HUES48 (cell line): ENCODE results near the gene SETDB1.
"Not testable (repeated sequence)": the region's sequence is repeated elsewhere in the genome, so short reads cannot be mapped to it uniquely, and the experiment has no call there.

Source experiments
- H3K27ac ChIP-seq: one replicate; pipeline ENCODE4 v1.7.0; 2013; ENCODE audit warnings: low read depth, low read length, inconsistent platforms
- H3K27me3 ChIP-seq: 2 replicates; pipeline ENCODE4 v1.6.1; 2013; ENCODE audit warnings: mild to moderate bottlenecking, low read length; ENCODE audit not compliant: control insufficient read depth, insufficient read depth
- H3K36me3 ChIP-seq: 2 replicates; pipeline ENCODE4 v1.6.1; 2013; ENCODE audit warnings: low read length; ENCODE audit not compliant: control insufficient read depth, insufficient read depth
- H3K4me1 ChIP-seq: 2 replicates; pipeline ENCODE4 v1.6.1; 2013; ENCODE audit warnings: mild to moderate bottlenecking, low read length; ENCODE audit not compliant: control insufficient read depth, insufficient read depth
- H3K4me3 ChIP-seq: 2 replicates; pipeline ENCODE4 v1.5.1; 2013; ENCODE audit warnings: mild to moderate bottlenecking, low read depth, low read length
- H3K9ac ChIP-seq: 2 replicates; pipeline ENCODE4 v1.6.1; 2013; ENCODE audit warnings: mild to moderate bottlenecking, low read depth, low read length, moderate library complexity
- H3K9me3 ChIP-seq: 2 replicates; pipeline ENCODE4 v1.6.1; 2013; ENCODE audit warnings: low read length; ENCODE audit not compliant: control insufficient read depth, insufficient read depth

Gene SETDB1

GRCh38 chr1:150928775-150929174 is 2.6 kb downstream of the SETDB1 start:
- not testable (repeated sequence) for H3K4me1 ChIP-seq, H3K9me3 ChIP-seq, H3K27ac ChIP-seq, H3K27me3 ChIP-seq, H3K9ac ChIP-seq, H3K4me3 ChIP-seq
- H3K36me3 ChIP-seq = peaks cover 54% of the 10 kb centered on the region

- H3K9ac ChIP-seq = no peak overlapping the region
Measured at GRCh38 chr1:150931773-150932172, 5.6 kb downstream of the SETDB1 start.

GRCh38 chr1:150944856-150945255 is 18.7 kb downstream of the SETDB1 start:
- no peak overlapping the region for H3K9ac ChIP-seq
- H3K9me3 ChIP-seq = no peaks in the 10 kb centered on the region
- no peak overlapping the region for H3K4me3 ChIP-seq
- peaks cover 92% of the 10 kb centered on the region for H3K36me3 ChIP-seq
- no peak overlapping the region for H3K27ac ChIP-seq
- H3K27me3 ChIP-seq = no peaks in the 10 kb centered on the region
- no peaks in the 10 kb centered on the region for H3K4me1 ChIP-seq

More at GRCh38 chr1:150931773-150932172, 5.6 kb downstream of the SETDB1 start:
- H3K4me1 ChIP-seq = no peaks in the 10 kb centered on the region
- no peak overlapping the region for H3K27ac ChIP-seq
- peaks cover 78% of the 10 kb centered on the region for H3K36me3 ChIP-seq
- H3K4me3 ChIP-seq = no peak overlapping the region
- no peaks in the 10 kb centered on the region for H3K27me3 ChIP-seq
- no peaks in the 10 kb centered on the region for H3K9me3 ChIP-seq

DNA sequence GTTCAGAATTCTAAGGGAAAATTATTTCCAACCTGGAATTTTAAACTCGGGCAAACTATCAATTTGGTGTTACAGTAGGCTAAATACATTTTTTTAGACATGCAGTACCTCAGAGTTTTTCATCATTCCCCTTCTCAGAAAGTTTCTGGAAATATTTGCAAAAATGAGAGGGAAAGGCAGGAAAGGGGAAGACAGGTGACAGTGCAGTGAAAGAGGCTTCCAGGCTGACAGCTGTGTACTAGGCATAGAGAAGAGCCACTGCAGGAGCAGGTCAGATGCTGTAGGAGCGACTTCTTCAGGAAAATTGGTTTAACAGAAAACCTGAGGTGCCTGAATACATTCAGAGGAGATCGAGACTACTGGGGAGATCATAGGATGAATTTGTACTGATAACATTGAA is 28.5 kb downstream of the SETDB1 start:
- no peaks in the 10 kb centered on the region for H3K9me3 ChIP-seq
- no peak overlapping the region for H3K9ac ChIP-seq
- no peak overlapping the region for H3K27ac ChIP-seq
- H3K4me1 ChIP-seq = no peaks in the 10 kb centered on the region
- H3K4me3 ChIP-seq = no peak overlapping the region
- peaks cover 88% of the 10 kb centered on the region for H3K36me3 ChIP-seq
- no peaks in the 10 kb centered on the region for H3K27me3 ChIP-seq

DNA sequence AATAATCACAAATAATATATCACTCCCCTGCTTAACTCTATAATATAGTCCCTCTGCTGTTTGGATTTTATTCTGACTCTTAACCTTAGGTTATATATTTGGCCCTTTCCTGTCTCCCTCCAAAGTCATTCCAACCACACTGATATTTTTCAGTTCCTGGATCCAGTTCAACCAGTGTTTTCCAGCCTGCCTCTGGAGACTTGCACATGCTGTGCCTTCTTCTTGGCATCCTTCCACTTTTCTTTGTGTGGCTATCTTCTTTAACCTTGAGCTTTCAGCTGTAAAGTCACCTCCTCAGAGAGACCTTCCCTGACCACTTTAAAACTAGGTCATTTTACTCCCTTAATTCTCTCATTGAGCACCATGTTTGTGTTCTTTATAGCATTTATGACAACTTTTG is 29.1 kb downstream of the SETDB1 start:
- Histone ChIP-seq H3K4me1 (no peaks in the 10 kb centered on the region), H3K4me3 (no peak overlapping the region), H3K27ac (no peak overlapping the region), H3K9me3 (no peaks in the 10 kb centered on the region), H3K36me3 (peaks cover 87% of the 10 kb centered on the region), H3K27me3 (no peaks in the 10 kb centered on the region), H3K9ac (no peak overlapping the region)

- H3K4me1 ChIP-seq = no peaks in the 10 kb centered on the region
- H3K9me3 ChIP-seq = no peaks in the 10 kb centered on the region
- H3K27me3 ChIP-seq = no peaks in the 10 kb centered on the region
- H3K4me3 ChIP-seq = no peak overlapping the region
- H3K27ac ChIP-seq = no peak overlapping the region
- H3K36me3 ChIP-seq = peaks cover 89% of the 10 kb centered on the region
- H3K9ac ChIP-seq = no peak overlapping the region
Measured at GRCh38 chr1:150957666-150958065, 31.5 kb downstream of the SETDB1 start.

GRCh38 chr1:150960646-150961045 is 34.5 kb downstream of the SETDB1 start:
- no peak overlapping the region for H3K4me3 ChIP-seq
- no peaks in the 10 kb centered on the region for H3K4me1 ChIP-seq
- H3K27me3 ChIP-seq = no peaks in the 10 kb centered on the region
- H3K27ac ChIP-seq = no peak overlapping the region
- no peaks in the 10 kb centered on the region for H3K9me3 ChIP-seq
- H3K9ac ChIP-seq = no peak overlapping the region
- H3K36me3 ChIP-seq = peaks cover 91% of the 10 kb centered on the region

GRCh38 chr1:150961756-150962155 is 35.6 kb downstream of the SETDB1 start:
- Histone ChIP-seq H3K27me3 (no peaks in the 10 kb centered on the region), H3K4me1 (no peaks in the 10 kb centered on the region), H3K4me3 (no peak overlapping the region), H3K27ac (no peak overlapping the region), H3K36me3 (peaks cover 94% of the 10 kb centered on the region), H3K9ac (no peak overlapping the region), H3K9me3 (no peaks in the 10 kb centered on the region)

DNA sequence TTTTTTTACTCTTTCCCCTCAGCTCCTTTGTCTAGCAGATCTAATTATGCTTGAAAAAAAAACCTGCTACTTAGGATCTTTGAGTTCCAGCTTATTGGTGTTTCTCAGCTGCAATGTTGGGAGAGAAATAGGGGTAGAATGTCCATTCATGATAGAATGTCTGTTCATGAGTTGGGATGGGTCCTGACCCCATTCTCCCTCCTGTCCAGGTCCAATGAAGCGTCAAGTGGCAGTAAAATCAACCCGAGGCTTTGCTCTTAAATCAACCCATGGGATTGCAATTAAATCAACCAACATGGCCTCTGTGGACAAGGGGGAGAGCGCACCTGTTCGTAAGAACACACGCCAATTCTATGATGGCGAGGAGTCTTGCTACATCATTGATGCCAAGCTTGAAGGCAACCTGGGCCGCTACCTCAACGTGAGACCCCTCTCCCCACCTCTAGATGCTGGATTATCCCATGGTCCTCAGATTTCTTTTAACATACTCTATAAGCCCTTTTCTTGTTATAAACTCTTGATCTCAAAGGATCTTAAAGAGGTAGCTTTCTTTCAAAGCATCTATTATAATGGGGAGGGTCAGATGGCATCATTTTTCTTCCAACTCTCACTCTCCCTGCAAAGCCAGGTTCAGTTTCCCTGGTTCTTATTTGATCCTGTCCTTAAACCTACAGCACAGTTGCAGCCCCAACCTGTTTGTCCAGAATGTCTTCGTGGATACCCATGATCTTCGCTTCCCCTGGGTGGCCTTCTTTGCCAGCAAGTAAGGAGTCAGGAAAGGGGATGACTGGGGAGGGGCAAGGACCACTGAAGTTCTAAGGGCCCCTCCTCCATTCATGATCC is 37.4 kb downstream of the SETDB1 start:
- Histone ChIP-seq H3K4me3 (no peak overlapping the region), H3K9ac (no peak overlapping the region), H3K4me1 (no peaks in the 10 kb centered on the region), H3K36me3 (peaks cover 97% of the 10 kb centered on the region), H3K9me3 (no peaks in the 10 kb centered on the region), H3K27me3 (no peaks in the 10 kb centered on the region), H3K27ac (no peak overlapping the region)

- H3K4me1 ChIP-seq = no peaks in the 10 kb centered on the region
- H3K27me3 ChIP-seq = no peaks in the 10 kb centered on the region
- H3K36me3 ChIP-seq = peaks cover 97% of the 10 kb centered on the region
- no peak overlapping the region for H3K4me3 ChIP-seq
- no peak overlapping the region for H3K9ac ChIP-seq
- no peak overlapping the region for H3K27ac ChIP-seq
- H3K9me3 ChIP-seq = no peaks in the 10 kb centered on the region
Measured at GRCh38 chr1:150964164-150964489, 38.0 kb downstream of the SETDB1 start.

DNA sequence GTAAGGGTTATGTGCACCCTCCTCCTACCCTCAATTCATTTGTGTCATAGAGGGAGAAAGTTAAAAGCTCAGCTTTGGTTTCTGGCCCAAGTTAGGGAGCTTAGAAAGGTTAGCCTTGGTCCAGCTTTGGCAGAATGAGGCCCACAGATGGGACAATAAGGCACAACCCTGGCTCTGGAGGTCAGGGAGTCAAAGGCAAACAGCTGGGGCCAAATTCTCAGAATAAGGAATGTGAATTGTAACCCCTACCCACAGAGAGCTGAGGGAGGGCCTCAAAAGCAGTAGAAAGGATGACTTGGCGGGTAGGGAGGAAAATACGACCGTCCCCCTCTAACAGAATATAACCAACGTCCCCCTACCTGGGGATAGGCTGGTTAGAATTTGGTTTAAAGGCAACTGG is 39.4 kb downstream of the SETDB1 start:
- Histone ChIP-seq H3K4me3 (no peak overlapping the region), H3K36me3 (peaks cover 86% of the 10 kb centered on the region), H3K4me1 (peaks cover 1% of the 10 kb centered on the region)

More for the DNA sequence above, 39.4 kb downstream of the SETDB1 start:
- Histone ChIP-seq H3K27me3 (no peaks in the 10 kb centered on the region), H3K9ac (no peak overlapping the region), H3K9me3 (no peaks in the 10 kb centered on the region), H3K27ac (no peak overlapping the region)
